ENCODE data around the gene EPHA2.

The EPHA2 gene

DNA sequence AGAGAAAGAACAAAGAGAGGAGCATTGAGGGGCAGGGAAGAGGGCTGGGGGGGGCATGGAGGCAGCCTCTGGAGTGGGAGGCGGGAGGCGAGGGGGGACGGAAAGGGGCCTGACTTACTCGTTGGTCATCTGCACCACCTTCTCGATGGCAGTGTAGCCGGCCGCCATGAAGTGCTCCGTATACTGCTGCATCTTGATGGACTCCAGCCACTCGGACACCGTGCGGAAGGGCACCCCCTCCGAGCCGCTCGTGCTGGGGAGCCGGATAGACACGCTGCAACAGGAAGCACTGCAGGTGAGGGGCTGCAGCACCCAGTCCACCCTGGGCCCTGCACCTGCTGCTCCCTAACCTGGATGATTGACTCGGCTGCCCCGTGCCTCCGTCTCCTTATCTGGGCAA, 26.6 kb downstream of the EPHA2 start (continued):
- TF ChIP-seq, protein P1, sequence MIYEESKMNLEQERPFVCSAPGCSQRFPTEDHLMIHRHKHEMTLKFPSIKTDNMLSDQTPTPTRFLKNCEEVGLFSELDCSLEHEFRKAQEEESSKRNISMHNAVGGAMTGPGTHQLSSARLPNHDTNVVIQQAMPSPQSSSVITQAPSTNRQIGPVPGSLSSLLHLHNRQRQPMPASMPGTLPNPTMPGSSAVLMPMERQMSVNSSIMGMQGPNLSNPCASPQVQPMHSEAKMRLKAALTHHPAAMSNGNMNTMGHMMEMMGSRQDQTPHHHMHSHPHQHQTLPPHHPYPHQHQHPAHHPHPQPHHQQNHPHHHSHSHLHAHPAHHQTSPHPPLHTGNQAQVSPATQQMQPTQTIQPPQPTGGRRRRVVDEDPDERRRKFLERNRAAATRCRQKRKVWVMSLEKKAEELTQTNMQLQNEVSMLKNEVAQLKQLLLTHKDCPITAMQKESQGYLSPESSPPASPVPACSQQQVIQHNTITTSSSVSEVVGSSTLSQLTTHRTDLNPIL (CRISPR knock-in tag; IDR thresholded peaks at IDR 0.05; ENCODE audit: low read depth) = no peak
- TF ChIP-seq ISL1 (CRISPR knock-in tag; IDR thresholded peaks at IDR 0.05) (no peak), ZNF70 (CRISPR knock-in tag; IDR thresholded peaks at IDR 0.05) (no peak), TCF4 (CRISPR knock-in tag; IDR thresholded peaks at IDR 0.05; ENCODE audit: borderline replicate concordance) (no peak), ESRRG (CRISPR knock-in tag; IDR thresholded peaks at IDR 0.05) (no peak), BACH2 (CRISPR knock-in tag; IDR thresholded peaks at IDR 0.05; ENCODE audit: borderline replicate concordance) (no peak), OSR1 (CRISPR knock-in tag; IDR thresholded peaks at IDR 0.05) (no peak)
- TF ChIP-seq, protein P2, sequence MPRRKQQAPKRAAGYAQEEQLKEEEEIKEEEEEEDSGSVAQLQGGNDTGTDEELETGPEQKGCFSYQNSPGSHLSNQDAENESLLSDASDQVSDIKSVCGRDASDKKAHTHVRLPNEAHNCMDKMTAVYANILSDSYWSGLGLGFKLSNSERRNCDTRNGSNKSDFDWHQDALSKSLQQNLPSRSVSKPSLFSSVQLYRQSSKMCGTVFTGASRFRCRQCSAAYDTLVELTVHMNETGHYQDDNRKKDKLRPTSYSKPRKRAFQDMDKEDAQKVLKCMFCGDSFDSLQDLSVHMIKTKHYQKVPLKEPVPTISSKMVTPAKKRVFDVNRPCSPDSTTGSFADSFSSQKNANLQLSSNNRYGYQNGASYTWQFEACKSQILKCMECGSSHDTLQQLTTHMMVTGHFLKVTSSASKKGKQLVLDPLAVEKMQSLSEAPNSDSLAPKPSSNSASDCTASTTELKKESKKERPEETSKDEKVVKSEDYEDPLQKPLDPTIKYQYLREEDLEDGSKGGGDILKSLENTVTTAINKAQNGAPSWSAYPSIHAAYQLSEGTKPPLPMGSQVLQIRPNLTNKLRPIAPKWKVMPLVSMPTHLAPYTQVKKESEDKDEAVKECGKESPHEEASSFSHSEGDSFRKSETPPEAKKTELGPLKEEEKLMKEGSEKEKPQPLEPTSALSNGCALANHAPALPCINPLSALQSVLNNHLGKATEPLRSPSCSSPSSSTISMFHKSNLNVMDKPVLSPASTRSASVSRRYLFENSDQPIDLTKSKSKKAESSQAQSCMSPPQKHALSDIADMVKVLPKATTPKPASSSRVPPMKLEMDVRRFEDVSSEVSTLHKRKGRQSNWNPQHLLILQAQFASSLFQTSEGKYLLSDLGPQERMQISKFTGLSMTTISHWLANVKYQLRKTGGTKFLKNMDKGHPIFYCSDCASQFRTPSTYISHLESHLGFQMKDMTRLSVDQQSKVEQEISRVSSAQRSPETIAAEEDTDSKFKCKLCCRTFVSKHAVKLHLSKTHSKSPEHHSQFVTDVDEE (CRISPR knock-in tag; IDR thresholded peaks at IDR 0.05) = no peak

DNA sequence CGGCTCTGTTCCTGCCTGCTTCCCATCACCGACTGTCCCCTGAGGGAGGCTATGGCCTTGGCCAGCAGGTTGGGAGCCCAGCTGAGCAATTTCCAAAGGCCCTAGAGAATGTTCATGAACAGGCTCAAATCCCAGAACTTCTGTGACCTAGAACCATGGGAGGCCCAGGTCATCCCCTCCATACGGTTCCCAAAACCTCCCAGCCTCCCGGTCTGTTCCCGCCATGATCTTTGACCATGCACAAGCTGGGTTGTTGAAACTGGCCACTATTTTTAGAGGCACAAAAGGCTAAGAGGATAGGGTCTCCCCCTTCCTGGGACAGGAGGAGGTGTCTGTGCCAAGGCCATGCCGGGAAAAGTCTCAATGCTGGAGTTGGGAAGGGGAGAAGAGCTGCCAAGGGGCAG, 27.5 kb downstream of the EPHA2 start:
- TF ChIP-seq ESRRG (CRISPR knock-in tag; IDR thresholded peaks at IDR 0.05) = no peak
- no peak for TF ChIP-seq TOX (CRISPR knock-in tag; IDR thresholded peaks at IDR 0.05; ENCODE audit: borderline replicate concordance)
- TF ChIP-seq ISL1 (CRISPR knock-in tag; IDR thresholded peaks at IDR 0.05) = no peak
- TF ChIP-seq, protein P2 (CRISPR knock-in tag; IDR thresholded peaks at IDR 0.05) = no peak
- no peak for TF ChIP-seq ARNTL (CRISPR knock-in tag; IDR thresholded peaks at IDR 0.05; ENCODE audit: borderline replicate concordance, low read depth)
- TF ChIP-seq RARB (CRISPR knock-in tag; IDR thresholded peaks at IDR 0.05) = no peak
- TF ChIP-seq PPARA (CRISPR knock-in tag; IDR thresholded peaks at IDR 0.05; ENCODE audit: borderline replicate concordance) = no peak
- no peak for TF ChIP-seq ZC3H10 (CRISPR knock-in tag; IDR thresholded peaks at IDR 0.05)
- TF ChIP-seq ZNF8 (CRISPR knock-in tag; IDR thresholded peaks at IDR 0.05) = no peak
- no peak for TF ChIP-seq OSR1 (CRISPR knock-in tag; IDR thresholded peaks at IDR 0.05)
- TF ChIP-seq, protein P3, sequence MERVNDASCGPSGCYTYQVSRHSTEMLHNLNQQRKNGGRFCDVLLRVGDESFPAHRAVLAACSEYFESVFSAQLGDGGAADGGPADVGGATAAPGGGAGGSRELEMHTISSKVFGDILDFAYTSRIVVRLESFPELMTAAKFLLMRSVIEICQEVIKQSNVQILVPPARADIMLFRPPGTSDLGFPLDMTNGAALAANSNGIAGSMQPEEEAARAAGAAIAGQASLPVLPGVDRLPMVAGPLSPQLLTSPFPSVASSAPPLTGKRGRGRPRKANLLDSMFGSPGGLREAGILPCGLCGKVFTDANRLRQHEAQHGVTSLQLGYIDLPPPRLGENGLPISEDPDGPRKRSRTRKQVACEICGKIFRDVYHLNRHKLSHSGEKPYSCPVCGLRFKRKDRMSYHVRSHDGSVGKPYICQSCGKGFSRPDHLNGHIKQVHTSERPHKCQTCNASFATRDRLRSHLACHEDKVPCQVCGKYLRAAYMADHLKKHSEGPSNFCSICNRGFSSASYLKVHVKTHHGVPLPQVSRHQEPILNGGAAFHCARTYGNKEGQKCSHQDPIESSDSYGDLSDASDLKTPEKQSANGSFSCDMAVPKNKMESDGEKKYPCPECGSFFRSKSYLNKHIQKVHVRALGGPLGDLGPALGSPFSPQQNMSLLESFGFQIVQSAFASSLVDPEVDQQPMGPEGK (CRISPR knock-in tag; IDR thresholded peaks at IDR 0.05; ENCODE audit: borderline replicate concordance) = no peak
- no peak for ATAC-seq

DNA sequence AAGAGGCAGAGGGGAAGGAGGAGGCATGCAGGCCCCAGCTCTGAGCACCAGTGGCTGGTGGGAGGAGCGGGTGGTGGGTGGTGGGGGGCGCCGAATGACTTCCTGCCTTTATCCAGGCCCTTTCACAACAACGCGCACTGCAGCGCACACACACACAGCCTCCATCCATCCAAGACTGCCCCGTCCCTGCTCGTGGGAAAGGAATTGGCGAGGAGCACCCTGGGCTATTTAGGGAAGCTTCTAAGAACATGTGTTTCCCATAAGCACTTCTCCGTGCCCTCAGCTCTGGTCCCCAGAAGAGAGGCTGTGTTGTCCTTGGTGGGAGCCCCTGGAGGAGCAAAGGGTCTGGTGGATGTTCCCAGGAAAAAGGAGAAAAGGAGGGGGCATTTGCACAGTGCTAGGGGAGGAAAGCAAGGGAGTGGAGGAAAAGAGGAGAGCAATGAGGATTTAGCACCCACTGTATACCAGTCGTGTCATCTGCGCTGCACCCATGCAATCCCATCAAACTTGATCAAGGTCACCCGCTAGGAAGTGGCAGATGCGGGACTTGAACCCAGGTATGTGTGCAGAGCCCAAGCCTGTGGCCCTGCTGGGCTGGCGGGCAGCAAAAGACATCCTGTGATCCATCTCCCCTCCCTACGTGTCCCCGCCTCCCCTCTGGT, 28.1 kb downstream of the EPHA2 start:
- no peak for ATAC-seq
- TF ChIP-seq ZFP30 (CRISPR knock-in tag; IDR thresholded peaks at IDR 0.05) = no peak
- TF ChIP-seq BACH2 (CRISPR knock-in tag; IDR thresholded peaks at IDR 0.05; ENCODE audit: borderline replicate concordance) = no peak
- TF ChIP-seq ZNF70 (CRISPR knock-in tag; IDR thresholded peaks at IDR 0.05) = no peak
- TF ChIP-seq, protein P4, sequence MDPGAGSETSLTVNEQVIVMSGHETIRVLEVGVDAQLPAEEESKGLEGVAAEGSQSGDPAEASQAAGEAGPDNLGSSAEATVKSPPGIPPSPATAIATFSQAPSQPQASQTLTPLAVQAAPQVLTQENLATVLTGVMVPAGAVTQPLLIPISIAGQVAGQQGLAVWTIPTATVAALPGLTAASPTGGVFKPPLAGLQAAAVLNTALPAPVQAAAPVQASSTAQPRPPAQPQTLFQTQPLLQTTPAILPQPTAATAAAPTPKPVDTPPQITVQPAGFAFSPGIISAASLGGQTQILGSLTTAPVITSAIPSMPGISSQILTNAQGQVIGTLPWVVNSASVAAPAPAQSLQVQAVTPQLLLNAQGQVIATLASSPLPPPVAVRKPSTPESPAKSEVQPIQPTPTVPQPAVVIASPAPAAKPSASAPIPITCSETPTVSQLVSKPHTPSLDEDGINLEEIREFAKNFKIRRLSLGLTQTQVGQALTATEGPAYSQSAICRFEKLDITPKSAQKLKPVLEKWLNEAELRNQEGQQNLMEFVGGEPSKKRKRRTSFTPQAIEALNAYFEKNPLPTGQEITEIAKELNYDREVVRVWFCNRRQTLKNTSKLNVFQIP (CRISPR knock-in tag; IDR thresholded peaks at IDR 0.05; ENCODE audit: borderline replicate concordance, low read depth) = no peak
- no peak for TF ChIP-seq TCF4 (CRISPR knock-in tag; IDR thresholded peaks at IDR 0.05; ENCODE audit: borderline replicate concordance)
- TF ChIP-seq ZNF565 (CRISPR knock-in tag; conservative IDR thresholded peaks at IDR 0.05; ENCODE audit: low read depth) = no peak
- TF ChIP-seq ISL1 (CRISPR knock-in tag; IDR thresholded peaks at IDR 0.05) = no peak
- TF ChIP-seq, protein P3 (CRISPR knock-in tag; IDR thresholded peaks at IDR 0.05; ENCODE audit: borderline replicate concordance) = no peak
- TF ChIP-seq RARB (CRISPR knock-in tag; IDR thresholded peaks at IDR 0.05) = no peak

All from SK-N-SH treated with all-trans-retinoic acid at 6 μM for 48 hours (cell line).